Left ventricle myocardium superior (tissue), 1 donor: ENCODE data around the gene TK2. TPM values are rescaled to one million over a fixed set of nuclear protein-coding genes. Genes with fewer than 3 reads are reported as not detected.

Experiments
- ATAC-seq: fragments of 200-7000 bp; cut with Tn5 transposase; one replicate; pipeline ENCODE4 v1.9.1; 2020; ENCODE audit warnings: mild to moderate bottlenecking, moderate library complexity
- DNase-seq: peaks from one replicate; pipeline ENCODE4 v3.0.0-alpha.2; 2020
- intact Hi-C: fragments of 100-400 bp; cut with micrococcal nuclease; formaldehyde crosslinking; loops from one replicate; pipeline ENCODE4 v1.11.0; 2022
- total RNA-seq: library from RNA; stranded (reverse); fragmentation: NEBNext Ultra II Directional; extraction: Animal tissue kit (Norgen Biotek cat#: 25700); gene quantifications from one replicate; pipeline ENCODE4 v1.2.1, GENCODE V29; 2021
- donor health status: DM: no; HTN: yes; CAD: no; lungs with severe emphysema.

TK2 gene
- total RNA-seq, 1 donor from 2014 or later: 16.8 TPM

DNA sequence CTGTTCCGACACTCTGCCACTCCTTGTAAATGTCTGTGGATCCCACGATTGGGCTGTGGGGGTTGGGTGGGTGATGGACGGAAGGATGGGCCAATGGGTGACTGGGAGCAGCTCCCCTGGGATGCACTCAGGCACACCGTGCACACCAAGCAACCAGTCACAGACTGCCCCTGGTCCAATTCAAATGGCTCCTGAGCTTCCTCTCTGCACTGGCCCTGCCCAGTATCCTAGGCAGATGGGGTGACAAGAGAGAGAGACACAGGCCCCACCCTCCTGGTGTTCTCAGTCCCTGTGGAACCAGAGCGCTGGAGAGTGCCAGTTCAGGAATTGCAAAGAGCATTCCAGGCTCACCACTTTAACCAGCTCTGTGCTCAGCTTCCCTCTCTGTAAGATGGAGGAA, 90.0 kb downstream of the TK2 start:
- ATAC-seq: no peak
- no peak for DNase-seq
- intact Hi-C loops: no loop called here

DNA sequence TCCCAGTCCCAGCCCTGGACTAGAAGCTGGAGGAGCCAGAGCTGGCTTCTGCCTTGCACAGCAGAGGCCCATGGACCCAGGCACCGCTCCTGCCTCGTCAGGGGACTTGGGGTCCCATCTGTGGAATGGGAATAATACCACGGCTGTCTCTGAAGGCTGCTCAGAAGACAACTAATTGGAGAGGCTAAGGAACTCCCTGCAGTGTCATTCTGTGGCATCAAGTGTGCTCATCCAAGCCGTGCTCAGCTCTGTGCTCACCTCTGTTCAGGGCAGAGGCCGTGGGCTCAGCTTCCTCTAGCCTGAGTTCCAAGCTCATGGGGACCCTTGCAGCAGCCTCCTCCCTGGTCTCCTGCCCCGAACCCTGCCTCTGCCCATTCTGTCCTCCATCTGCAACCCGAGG, 91.1 kb downstream of the TK2 start:
- ATAC-seq: no peak
- DNase-seq: no peak
- intact Hi-C loops: no loop called here

DNA sequence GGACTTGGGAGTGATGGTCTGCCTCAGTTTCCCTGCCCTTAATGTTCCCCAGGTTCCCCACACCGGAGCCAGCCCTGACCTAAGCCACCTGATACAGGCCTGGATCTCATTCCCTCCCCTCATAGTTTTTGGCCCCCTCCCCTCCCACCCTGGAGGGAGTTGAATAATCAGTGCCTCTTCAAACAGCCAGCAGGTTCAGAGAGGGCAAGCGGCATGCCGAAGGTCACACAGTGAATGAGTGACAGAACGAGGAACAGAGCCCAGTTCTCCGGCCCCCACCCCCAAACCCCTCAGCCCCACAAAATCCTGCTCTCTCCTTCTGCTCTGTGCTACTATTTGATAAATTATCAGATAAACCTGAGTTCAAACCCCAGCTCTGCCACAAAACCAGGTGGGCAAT, 91.6 kb downstream of the TK2 start:
- no peak for DNase-seq
- intact Hi-C loops: no loop called here
- ATAC-seq: no peak

Other genes with a start within 250 kb of the TK2 start
- 55.0 TPM for gene CDH5, start 183.4 kb downstream of the TK2 start, total RNA-seq
- gene BEAN1, start 122.8 kb downstream of the TK2 start, total RNA-seq: 3.3 TPM
- gene CKLF, start 2.5 kb upstream of the TK2 start, total RNA-seq: 9.1 TPM
- gene CMTM1, start 16.3 kb upstream of the TK2 start, total RNA-seq: 2.1 TPM
- gene CMTM2, start 29.3 kb upstream of the TK2 start, total RNA-seq: not detected
- gene CMTM3, start 54.6 kb upstream of the TK2 start, total RNA-seq: 10.6 TPM
- 12.7 TPM for gene CMTM4, start 146.6 kb upstream of the TK2 start, total RNA-seq
- 80.6 TPM for gene DYNC1LI2, start 201.5 kb upstream of the TK2 start, total RNA-seq